Stimulated activated memory B cell treated with anti-CD40 and anti-IgM and Interleukin-4, amounts not matched to agents 10 μg/mL and 1 μg/mL and 100 μg/mL, for 72 hours (primary cell): ENCODE data around the gene AP2A1.

Source experiments
- ATAC-seq: fragments of 150-1000 bp; cut with Tn5 transposase; 2 replicates; pipeline ENCODE4 v1.10.0; 2021
- H3K27ac Mint-ChIP-seq: one replicate; pipeline ENCODE4 v1.8.0; 2022; ENCODE audit warnings: mild to moderate bottlenecking, mixed read lengths
- H3K27me3 Mint-ChIP-seq: one replicate; pipeline ENCODE4 v1.8.0; 2022; ENCODE audit warnings: mixed read lengths
- H3K36me3 Mint-ChIP-seq: one replicate; pipeline ENCODE4 v1.8.0; 2022; ENCODE audit warnings: mixed read lengths
- H3K4me1 Mint-ChIP-seq: one replicate; pipeline ENCODE4 v1.8.0; 2022; ENCODE audit warnings: mixed read lengths
- H3K4me3 Mint-ChIP-seq: one replicate; pipeline ENCODE4 v1.8.0; 2022; ENCODE audit warnings: mild to moderate bottlenecking, moderate library complexity, mixed read lengths
- H3K9me3 Mint-ChIP-seq: one replicate; pipeline ENCODE4 v1.8.0; 2022; ENCODE audit warnings: mixed read lengths

AP2A1 gene

GRCh38 chr19:49829721-49830120, 62.9 kb downstream of the AP2A1 start:
- no peaks in the 10 kb centered on the region for H3K27me3 Mint-ChIP-seq
- no peak for ATAC-seq
- peaks cover 44% of the 10 kb centered on the region for H3K36me3 Mint-ChIP-seq
- no peaks in the 10 kb centered on the region for H3K9me3 Mint-ChIP-seq
- peak overlapping the region; percentile 27 for H3K27ac Mint-ChIP-seq
- no peak overlapping the region for H3K4me3 Mint-ChIP-seq
- peaks cover 29% of the 10 kb centered on the region for H3K4me1 Mint-ChIP-seq

- H3K4me1 Mint-ChIP-seq: peaks cover 29% of the 10 kb centered on the region
- H3K36me3 Mint-ChIP-seq: peaks cover 53% of the 10 kb centered on the region
- ATAC-seq: no peak
- no peak overlapping the region for H3K4me3 Mint-ChIP-seq
- H3K27me3 Mint-ChIP-seq: no peaks in the 10 kb centered on the region
- H3K9me3 Mint-ChIP-seq: no peaks in the 10 kb centered on the region
- no peak overlapping the region for H3K27ac Mint-ChIP-seq
These were observed 64.0 kb downstream of the AP2A1 start for GRCh38 chr19:49830766-49831165.

GRCh38 chr19:49831592-49831991, 64.8 kb downstream of the AP2A1 start:
- no peak for ATAC-seq
- Mint-ChIP-seq H3K9me3 (no peaks in the 10 kb centered on the region), H3K4me1 (peaks cover 21% of the 10 kb centered on the region), H3K36me3 (peaks cover 46% of the 10 kb centered on the region), H3K4me3 (no peak overlapping the region), H3K27ac (no peak overlapping the region), H3K27me3 (no peaks in the 10 kb centered on the region)

GRCh38 chr19:49832556-49832955, 65.8 kb downstream of the AP2A1 start:
- H3K27ac Mint-ChIP-seq: no peak overlapping the region

GRCh38 chr19:49833599-49833998, 66.8 kb downstream of the AP2A1 start:
- ATAC-seq: no peak
- peaks cover 53% of the 10 kb centered on the region for H3K36me3 Mint-ChIP-seq
- peaks cover 10% of the 10 kb centered on the region for H3K4me1 Mint-ChIP-seq
- no peak overlapping the region for H3K4me3 Mint-ChIP-seq
- no peaks in the 10 kb centered on the region for H3K27me3 Mint-ChIP-seq
- no peak overlapping the region for H3K27ac Mint-ChIP-seq
- no peaks in the 10 kb centered on the region for H3K9me3 Mint-ChIP-seq

More at GRCh38 chr19:49832556-49832955, 65.8 kb downstream of the AP2A1 start:
- no peaks in the 10 kb centered on the region for H3K9me3 Mint-ChIP-seq
- H3K27me3 Mint-ChIP-seq: no peaks in the 10 kb centered on the region
- ATAC-seq: no peak
- peaks cover 46% of the 10 kb centered on the region for H3K36me3 Mint-ChIP-seq
- H3K4me3 Mint-ChIP-seq: no peak overlapping the region
- peaks cover 12% of the 10 kb centered on the region for H3K4me1 Mint-ChIP-seq

- Mint-ChIP-seq H3K4me1 (no peaks in the 10 kb centered on the region), H3K27me3 (no peaks in the 10 kb centered on the region), H3K36me3 (peaks cover 65% of the 10 kb centered on the region), H3K4me3 (no peak overlapping the region), H3K9me3 (no peaks in the 10 kb centered on the region), H3K27ac (peak overlapping the region; percentile 12)
- ATAC-seq: peak; percentile 27
These were observed 68.8 kb downstream of the AP2A1 start for GRCh38 chr19:49835562-49835961.

- Mint-ChIP-seq H3K27me3 (no peaks in the 10 kb centered on the region), H3K4me1 (no peaks in the 10 kb centered on the region), H3K27ac (peak overlapping the region; percentile 74), H3K4me3 (no peak overlapping the region), H3K9me3 (no peaks in the 10 kb centered on the region), H3K36me3 (peaks cover 66% of the 10 kb centered on the region)
- ATAC-seq: no peak
These were observed 69.6 kb downstream of the AP2A1 start for GRCh38 chr19:49836176-49837008.

GRCh38 chr19:49837009-49837310, 70.2 kb downstream of the AP2A1 start:
- H3K27ac Mint-ChIP-seq: peak overlapping the region; percentile 74
- no peak for ATAC-seq
- peaks cover 62% of the 10 kb centered on the region for H3K36me3 Mint-ChIP-seq
- no peak overlapping the region for H3K4me3 Mint-ChIP-seq
- no peaks in the 10 kb centered on the region for H3K9me3 Mint-ChIP-seq
- H3K27me3 Mint-ChIP-seq: no peaks in the 10 kb centered on the region
- no peaks in the 10 kb centered on the region for H3K4me1 Mint-ChIP-seq

GRCh38 chr19:49837425-49837824, 70.6 kb downstream of the AP2A1 start:
- H3K27me3 Mint-ChIP-seq: no peaks in the 10 kb centered on the region
- no peak for ATAC-seq
- peaks cover 57% of the 10 kb centered on the region for H3K36me3 Mint-ChIP-seq
- no peak overlapping the region for H3K4me3 Mint-ChIP-seq
- peaks cover 3% of the 10 kb centered on the region for H3K4me1 Mint-ChIP-seq
- H3K27ac Mint-ChIP-seq: peak overlapping the region; percentile 74
- no peaks in the 10 kb centered on the region for H3K9me3 Mint-ChIP-seq

GRCh38 chr19:49838885-49839588, 72.2 kb downstream of the AP2A1 start:
- no peak overlapping the region for H3K27ac Mint-ChIP-seq

GRCh38 chr19:49839713-49840112, 72.9 kb downstream of the AP2A1 start:
- peaks cover 26% of the 10 kb centered on the region for H3K4me1 Mint-ChIP-seq
- H3K27me3 Mint-ChIP-seq: no peaks in the 10 kb centered on the region
- H3K27ac Mint-ChIP-seq: no peak overlapping the region
- ATAC-seq: no peak
- H3K36me3 Mint-ChIP-seq: peaks cover 49% of the 10 kb centered on the region
- no peaks in the 10 kb centered on the region for H3K9me3 Mint-ChIP-seq
- no peak overlapping the region for H3K4me3 Mint-ChIP-seq

More at GRCh38 chr19:49838885-49839588, 72.2 kb downstream of the AP2A1 start:
- Mint-ChIP-seq H3K36me3 (peaks cover 53% of the 10 kb centered on the region), H3K4me3 (no peak overlapping the region), H3K4me1 (peaks cover 19% of the 10 kb centered on the region), H3K9me3 (no peaks in the 10 kb centered on the region), H3K27me3 (no peaks in the 10 kb centered on the region)
- ATAC-seq: no peak

GRCh38 chr19:49840321-49840720, 73.5 kb downstream of the AP2A1 start:
- Mint-ChIP-seq H3K27ac (peak overlapping the region; percentile 20), H3K4me3 (no peak overlapping the region)
- ATAC-seq: no peak

GRCh38 chr19:49840736-49841249, 74.0 kb downstream of the AP2A1 start:
- peak overlapping the region; percentile 20 for H3K27ac Mint-ChIP-seq
- H3K36me3 Mint-ChIP-seq: peaks cover 40% of the 10 kb centered on the region
- no peak overlapping the region for H3K4me3 Mint-ChIP-seq
- no peaks in the 10 kb centered on the region for H3K9me3 Mint-ChIP-seq
- H3K27me3 Mint-ChIP-seq: no peaks in the 10 kb centered on the region
- H3K4me1 Mint-ChIP-seq: peaks cover 32% of the 10 kb centered on the region
- no peak for ATAC-seq

More at GRCh38 chr19:49840321-49840720, 73.5 kb downstream of the AP2A1 start:
- H3K4me1 Mint-ChIP-seq: peaks cover 32% of the 10 kb centered on the region
- no peaks in the 10 kb centered on the region for H3K27me3 Mint-ChIP-seq
- H3K9me3 Mint-ChIP-seq: no peaks in the 10 kb centered on the region
- H3K36me3 Mint-ChIP-seq: peaks cover 42% of the 10 kb centered on the region

- H3K27me3 Mint-ChIP-seq: no peaks in the 10 kb centered on the region
- H3K4me3 Mint-ChIP-seq: peak overlapping the region; percentile 50
- H3K27ac Mint-ChIP-seq: peak overlapping the region; percentile 78
- no peaks in the 10 kb centered on the region for H3K9me3 Mint-ChIP-seq
- peak; percentile 99 for ATAC-seq
- H3K36me3 Mint-ChIP-seq: peaks cover 25% of the 10 kb centered on the region
- peaks cover 36% of the 10 kb centered on the region for H3K4me1 Mint-ChIP-seq
These were observed 76.5 kb downstream of the AP2A1 start for GRCh38 chr19:49843265-49843664.

- Mint-ChIP-seq H3K4me3 (peak overlapping the region; percentile 62), H3K9me3 (peaks cover 4% of the 10 kb centered on the region), H3K36me3 (peaks cover 19% of the 10 kb centered on the region), H3K27ac (peak overlapping the region; percentile 78), H3K27me3 (no peaks in the 10 kb centered on the region), H3K4me1 (peaks cover 48% of the 10 kb centered on the region)
- ATAC-seq: no peak
These were observed 77.6 kb downstream of the AP2A1 start for GRCh38 chr19:49844138-49845095.
